Brain microvascular endothelial cell (primary cell): ENCODE results near the gene CDH23.
A peak's percentile ranks its signal among the peaks of the same experiment; 100 is the strongest.

Experiments used
- DNase-seq: peaks from one replicate; pipeline ENCODE4 v3.0.0-alpha.2; 2020
- H3K27ac ChIP-seq: fragments of 250-450 bp; sonication (Bioruptor Pico); 2 replicates; pipeline ENCODE4 v1.5.1; 2020; ENCODE audit warnings: mild to moderate bottlenecking, moderate library complexity
- H3K27me3 ChIP-seq: fragments of 250-450 bp; sonication (Bioruptor Pico); replicated peaks from 2 replicates; pipeline ENCODE4 v1.5.1; 2020; ENCODE audit warnings: mild to moderate bottlenecking
- H3K36me3 ChIP-seq: fragments of 250-450 bp; sonication (Bioruptor Pico); replicated peaks from 2 replicates; pipeline ENCODE4 v1.5.1; 2020; ENCODE audit warnings: mild to moderate bottlenecking
- H3K4me3 ChIP-seq: 2 replicates; pipeline ENCODE4 v1.5.1; 2011; ENCODE audit warnings: low read depth, mild to moderate bottlenecking, control low read depth, low read length, moderate library complexity
- in situ Hi-C: cut with HindIII; loops from 2 replicates; pipeline ENCODE4 v1.10.0; 2017; ENCODE audit warnings: low sequenced_read_pairs, low pct_ligation_motif_present
- TF ChIP-seq, protein P1 (sequence below): IDR thresholded peaks from 2 replicates; pipeline ENCODE4 v1.5.1; 2011; ENCODE audit warnings: low read depth, mild to moderate bottlenecking, moderate library complexity, low read length, control low read depth, inconsistent platforms; ENCODE audit errors: missing control alignments

The CDH23 gene

DNA sequence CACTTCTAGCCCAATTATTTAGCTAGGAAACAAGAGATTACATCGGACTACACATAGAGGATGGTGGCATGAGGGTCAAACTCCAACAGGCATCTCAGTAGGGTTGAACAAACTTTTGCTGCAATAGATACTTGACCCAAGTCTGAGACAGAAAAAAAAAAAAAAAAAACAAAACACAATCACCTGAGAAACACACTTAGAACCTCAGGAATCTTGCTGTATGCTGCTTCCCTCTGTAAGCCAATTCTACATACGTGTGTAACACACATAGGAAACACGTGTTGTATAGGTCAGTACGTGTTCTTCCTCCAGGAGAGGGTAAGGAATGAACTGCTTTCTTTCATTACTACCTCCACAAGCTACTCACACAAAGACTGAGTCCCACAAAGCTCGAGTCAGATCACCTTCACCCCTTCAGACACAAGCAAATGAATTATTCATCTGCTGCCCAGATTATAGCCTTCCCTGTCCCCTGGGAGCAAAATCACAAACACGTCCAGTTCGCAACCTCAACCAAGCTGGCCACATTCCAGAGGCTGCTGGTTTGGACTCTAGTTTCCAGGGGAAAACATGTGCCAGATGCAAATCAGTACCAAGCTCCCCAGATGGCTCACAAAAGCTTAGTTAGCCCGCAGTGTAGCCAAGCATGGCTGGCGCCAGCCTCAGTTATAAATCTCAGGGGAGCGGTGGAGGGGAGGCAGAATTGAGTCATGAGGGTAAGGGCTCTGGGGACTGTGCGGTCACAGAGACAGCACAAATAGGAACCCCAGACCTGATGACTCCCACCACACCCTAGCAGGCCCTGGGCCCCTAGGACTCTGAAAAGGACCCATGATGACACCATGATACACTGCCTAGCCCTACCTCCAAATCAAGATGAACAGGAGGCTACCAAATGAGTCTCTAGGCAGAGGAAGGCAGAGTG lies 439.2 kb downstream of the CDH23 start:
- H3K27ac ChIP-seq: peak overlapping the region; percentile 49
- H3K4me3 ChIP-seq: no peak overlapping the region
- DNase-seq: peak; percentile 77
- TF ChIP-seq, protein P1, sequence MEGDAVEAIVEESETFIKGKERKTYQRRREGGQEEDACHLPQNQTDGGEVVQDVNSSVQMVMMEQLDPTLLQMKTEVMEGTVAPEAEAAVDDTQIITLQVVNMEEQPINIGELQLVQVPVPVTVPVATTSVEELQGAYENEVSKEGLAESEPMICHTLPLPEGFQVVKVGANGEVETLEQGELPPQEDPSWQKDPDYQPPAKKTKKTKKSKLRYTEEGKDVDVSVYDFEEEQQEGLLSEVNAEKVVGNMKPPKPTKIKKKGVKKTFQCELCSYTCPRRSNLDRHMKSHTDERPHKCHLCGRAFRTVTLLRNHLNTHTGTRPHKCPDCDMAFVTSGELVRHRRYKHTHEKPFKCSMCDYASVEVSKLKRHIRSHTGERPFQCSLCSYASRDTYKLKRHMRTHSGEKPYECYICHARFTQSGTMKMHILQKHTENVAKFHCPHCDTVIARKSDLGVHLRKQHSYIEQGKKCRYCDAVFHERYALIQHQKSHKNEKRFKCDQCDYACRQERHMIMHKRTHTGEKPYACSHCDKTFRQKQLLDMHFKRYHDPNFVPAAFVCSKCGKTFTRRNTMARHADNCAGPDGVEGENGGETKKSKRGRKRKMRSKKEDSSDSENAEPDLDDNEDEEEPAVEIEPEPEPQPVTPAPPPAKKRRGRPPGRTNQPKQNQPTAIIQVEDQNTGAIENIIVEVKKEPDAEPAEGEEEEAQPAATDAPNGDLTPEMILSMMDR: no peak
- peaks cover 24% of the 10 kb centered on the region for H3K36me3 ChIP-seq
- no peaks in the 10 kb centered on the region for H3K27me3 ChIP-seq
- in situ Hi-C loops: no loop called here

DNA sequence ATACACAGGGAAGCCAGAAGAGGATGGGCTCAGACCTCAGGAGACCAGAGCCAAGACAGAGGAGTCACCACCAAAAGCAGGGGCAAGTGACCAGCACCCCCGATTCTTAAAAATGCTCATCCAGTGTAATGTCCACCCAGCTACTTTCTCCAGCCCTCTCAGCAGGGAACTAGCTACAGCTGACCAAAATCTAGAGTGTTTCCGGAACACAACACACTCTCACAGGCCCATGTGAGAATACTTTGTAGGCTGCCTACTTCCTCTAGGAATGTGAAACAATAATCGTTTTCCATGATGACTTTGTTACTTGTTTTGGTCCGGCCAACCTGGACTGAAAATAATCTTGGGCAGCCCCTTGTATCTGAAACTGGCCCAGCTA lies 439.9 kb downstream of the CDH23 start:
- TF ChIP-seq, protein P1: no peak
- Histone ChIP-seq H3K27me3 (no peaks in the 10 kb centered on the region), H3K4me3 (no peak overlapping the region), H3K36me3 (peaks cover 18% of the 10 kb centered on the region), H3K27ac (peak overlapping the region; percentile 49)
- DNase-seq: peak; percentile 36
- in situ Hi-C loops: no loop called here

DNA sequence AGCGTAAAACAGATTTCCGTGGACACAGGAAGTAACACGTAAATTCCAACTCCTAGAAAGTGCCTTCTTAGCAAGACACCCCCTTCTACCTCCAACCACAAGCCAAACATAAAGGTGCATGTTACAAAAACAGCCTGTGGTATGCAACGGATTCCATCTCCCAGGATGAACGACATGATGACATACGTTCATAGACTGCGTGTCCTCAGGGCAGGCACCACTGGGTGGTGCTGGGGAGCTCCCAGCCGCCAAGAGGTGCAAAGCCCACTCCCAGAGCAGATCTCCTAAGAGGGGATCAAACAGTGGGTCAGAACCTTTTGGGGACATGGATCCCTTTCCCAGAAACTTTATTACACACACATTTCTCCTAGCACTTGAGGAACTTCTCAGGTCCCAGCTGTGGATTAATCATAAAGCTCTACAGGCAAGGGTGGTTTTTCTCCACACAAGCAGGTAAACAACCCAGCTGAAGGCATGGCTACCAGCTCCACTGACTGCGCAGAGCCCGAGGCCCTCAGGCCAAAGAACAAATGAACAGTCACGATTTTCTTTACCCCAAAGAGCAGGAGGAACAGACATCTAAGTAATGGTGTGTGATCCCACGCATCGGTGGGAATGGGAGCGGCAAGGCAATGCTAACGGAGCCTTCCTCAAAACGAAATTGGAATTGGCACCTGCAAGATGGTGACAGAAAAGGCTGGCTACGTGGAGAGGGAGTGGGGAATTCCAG lies 440.5 kb downstream of the CDH23 start:
- Histone ChIP-seq H3K4me3 (no peak overlapping the region), H3K36me3 (peaks cover 13% of the 10 kb centered on the region), H3K27me3 (no peaks in the 10 kb centered on the region), H3K27ac (peak overlapping the region; percentile 49)
- TF ChIP-seq, protein P1: peak; percentile 77
- in situ Hi-C loops: no loop called here
- no peak for DNase-seq

DNA sequence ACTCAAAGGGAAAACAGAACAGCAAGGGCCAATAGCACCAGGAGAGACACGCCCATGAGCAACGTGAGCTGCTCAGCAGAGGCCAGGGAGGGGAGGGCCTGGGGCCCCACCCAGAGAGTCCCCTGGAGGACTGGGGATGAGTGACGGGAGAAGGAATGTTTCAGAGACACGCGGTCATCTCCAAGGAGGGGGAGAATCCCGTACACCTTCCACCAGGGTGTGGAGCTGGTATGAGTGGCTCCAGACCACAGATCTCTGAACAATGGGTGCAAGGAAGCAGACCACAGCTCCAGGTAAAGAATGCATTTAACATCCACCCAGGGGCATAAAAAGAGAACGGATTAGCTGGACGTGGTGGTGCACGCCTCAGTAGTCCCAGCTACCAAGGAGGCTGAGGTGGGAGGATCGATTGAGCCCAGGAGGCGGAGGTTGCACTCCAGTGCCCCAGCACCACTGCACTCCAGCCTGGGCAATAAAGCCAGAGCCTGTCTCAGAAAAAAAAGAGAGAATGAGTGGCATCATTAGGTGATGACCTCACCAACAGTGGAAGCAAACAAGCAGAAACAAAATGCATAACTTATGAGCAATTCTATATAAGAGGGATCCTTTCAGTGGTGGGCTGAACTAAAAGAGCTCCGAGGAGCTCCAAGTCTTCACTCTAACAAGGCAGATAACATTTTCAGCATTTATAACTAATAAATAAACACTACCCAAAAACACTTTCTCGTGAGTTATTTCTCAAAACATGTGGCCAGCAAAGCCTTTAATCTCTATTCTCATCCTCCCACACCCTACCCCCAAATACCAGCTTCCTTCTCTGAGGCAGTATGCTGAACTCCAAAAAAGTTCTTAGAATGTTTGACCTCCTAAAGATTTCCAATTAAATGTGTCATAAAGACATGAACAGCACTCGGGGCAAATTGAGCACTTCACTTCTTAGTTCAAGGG lies 441.8 kb downstream of the CDH23 start:
- H3K4me3 ChIP-seq: no peak overlapping the region
- in situ Hi-C loops: no loop called here
- peaks cover 4% of the 10 kb centered on the region for H3K36me3 ChIP-seq
- peak; percentile 29 for DNase-seq
- no peaks in the 10 kb centered on the region for H3K27me3 ChIP-seq
- TF ChIP-seq, protein P1: no peak
- peak overlapping the region; percentile 48 for H3K27ac ChIP-seq

DNA sequence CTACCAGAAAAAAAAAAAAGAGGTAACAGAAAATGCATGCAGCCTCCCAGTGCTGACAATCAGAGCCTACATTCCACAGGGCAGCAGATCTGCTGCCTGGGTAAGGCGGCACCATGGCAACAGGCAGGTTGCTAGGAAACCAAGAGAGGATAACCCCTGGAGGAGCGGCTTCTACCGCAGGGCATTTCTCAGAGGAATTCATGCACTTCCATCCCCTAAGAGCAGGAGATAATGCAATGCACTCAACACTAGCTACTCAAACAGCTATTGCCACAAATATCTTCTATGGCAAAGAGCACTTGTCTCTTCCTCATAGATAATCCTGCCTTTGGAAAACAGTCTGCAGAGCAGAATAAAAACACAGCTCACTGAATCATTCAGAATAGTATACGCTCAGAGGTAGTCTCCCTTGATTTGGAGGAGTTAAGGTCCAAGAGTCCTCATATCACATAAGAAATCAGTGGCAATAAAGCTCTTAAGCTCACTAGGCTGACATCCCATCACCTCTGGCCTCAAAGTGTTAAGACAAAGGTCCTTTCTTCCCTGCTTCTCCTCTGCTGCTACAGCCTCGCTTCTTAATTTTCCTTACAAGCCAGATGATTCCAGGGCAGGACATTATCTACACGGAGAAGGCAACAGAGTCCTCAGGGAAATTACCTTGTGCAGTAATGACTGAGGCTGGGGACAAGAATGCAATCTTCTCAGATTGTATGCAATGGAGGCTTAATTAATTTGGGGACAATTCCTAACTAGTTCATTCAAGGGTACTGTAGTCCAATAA lies 443.6 kb downstream of the CDH23 start:
- in situ Hi-C loops: no loop called here
- H3K27me3 ChIP-seq: no peaks in the 10 kb centered on the region
- no peaks in the 10 kb centered on the region for H3K36me3 ChIP-seq
- DNase-seq: peak; percentile 97
- H3K27ac ChIP-seq: peak overlapping the region; percentile 20
- TF ChIP-seq, protein P1: no peak
- no peak overlapping the region for H3K4me3 ChIP-seq
